Caki2 (cell line): ENCODE data around the gene TGFBRAP1. TPM values are rescaled to one million over a fixed set of nuclear protein-coding genes. Genes with fewer than 3 reads are reported as not detected.

Source experiments
- DNase-seq: peaks from one replicate; pipeline ENCODE4 v3.0.0-alpha.2; 2015; ENCODE audit warnings: low read depth
- in situ Hi-C: cut with HindIII; loops from 2 replicates; pipeline ENCODE4 v1.10.0; 2016; ENCODE audit warnings: low sequenced_read_pairs, low pct_unique_long_range_greater_than_20kb, mixed read lengths
- total RNA-seq: library from RNA; depleted of rRNA; stranded (reverse); fragments of >200 nt; shearing (Covaris generic); gene quantifications from 2 replicates; pipeline ENCODE4 v1.2.3, GENCODE V29; 2014; ENCODE audit warnings: low replicate concordance; rRNA removed

TGFBRAP1 gene
- 17.5 and 20.9 TPM in 2 replicates for total RNA-seq

GRCh38 chr2:105329561-105330495, at the start of gene TGFBRAP1:
Gene TGFBRAP1, minus strand, starts transcription at chr2:105329735. Its CDS starts 21,434 bp downstream, at chr2:105308301.
- in situ Hi-C loops, result no loop called here
- DNase-seq, result peak; percentile 71

- in situ Hi-C loops, result no loop called here
- no peak for DNase-seq
Measured at GRCh38 chr2:105378921-105379383, 49.4 kb upstream of the TGFBRAP1 start.

- no peak for DNase-seq
- in situ Hi-C loops, result no loop called here
Measured at GRCh38 chr2:105378276-105378840, 48.8 kb upstream of the TGFBRAP1 start.

- DNase-seq, result no peak
- in situ Hi-C loops, result no loop called here
Measured at GRCh38 chr2:105377871-105378270, 48.3 kb upstream of the TGFBRAP1 start.

- DNase-seq, result no peak
- in situ Hi-C loops, result no loop called here
Measured at GRCh38 chr2:105376789-105377240, 47.3 kb upstream of the TGFBRAP1 start.

GRCh38 chr2:105376010-105376409, 46.5 kb upstream of the TGFBRAP1 start:
- no peak for DNase-seq
- in situ Hi-C loops, result no loop called here

GRCh38 chr2:105375001-105375561, 45.5 kb upstream of the TGFBRAP1 start:
- DNase-seq, result no peak
- in situ Hi-C loops, result no loop called here

- in situ Hi-C loops, result no loop called here
- DNase-seq, result no peak
Measured at GRCh38 chr2:105373895-105374401, 44.4 kb upstream of the TGFBRAP1 start.

GRCh38 chr2:105373344-105373781, 43.8 kb upstream of the TGFBRAP1 start:
- DNase-seq, result no peak
- in situ Hi-C loops, result no loop called here

GRCh38 chr2:105371810-105372209, 42.3 kb upstream of the TGFBRAP1 start:
- in situ Hi-C loops, result no loop called here
- DNase-seq, result no peak

GRCh38 chr2:105371156-105371555, 41.6 kb upstream of the TGFBRAP1 start:
- no peak for DNase-seq
- in situ Hi-C loops, result no loop called here

GRCh38 chr2:105369777-105370690, 40.5 kb upstream of the TGFBRAP1 start:
- peak; percentile 72 for DNase-seq
- in situ Hi-C loops, result no loop called here

GRCh38 chr2:105368759-105369408, 39.3 kb upstream of the TGFBRAP1 start:
- in situ Hi-C loops, result no loop called here
- no peak for DNase-seq

GRCh38 chr2:105365206-105365605, 35.7 kb upstream of the TGFBRAP1 start:
- DNase-seq, result no peak
- in situ Hi-C loops, result no loop called here

GRCh38 chr2:105364436-105365139, 35.1 kb upstream of the TGFBRAP1 start:
- DNase-seq, result no peak
- in situ Hi-C loops, result no loop called here

GRCh38 chr2:105362862-105363591, 33.5 kb upstream of the TGFBRAP1 start:
- in situ Hi-C loops, result no loop called here
- DNase-seq, result no peak
